ENCODE data around the gene FAT3.

DNA sequence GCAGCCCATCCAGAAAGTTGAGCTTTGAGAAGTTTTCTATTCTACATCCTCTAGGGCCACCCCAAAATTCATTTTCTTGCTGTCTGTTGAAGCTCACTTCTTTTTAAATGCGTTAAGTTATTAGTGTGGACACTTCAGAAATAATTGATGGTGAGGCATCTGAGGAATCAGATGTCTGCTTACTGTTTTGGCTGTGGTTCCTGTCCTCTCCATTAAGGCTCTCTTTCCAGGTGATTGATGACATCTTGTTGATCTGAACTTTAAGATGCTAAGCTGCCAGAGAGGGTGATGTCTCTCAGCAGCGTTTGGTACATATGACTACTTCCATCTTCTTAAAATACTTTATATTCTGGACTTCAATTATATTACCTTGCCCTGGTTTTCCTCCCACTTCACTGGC, 45.2 kb downstream of the FAT3 start:
- TF ChIP-seq, protein P1, sequence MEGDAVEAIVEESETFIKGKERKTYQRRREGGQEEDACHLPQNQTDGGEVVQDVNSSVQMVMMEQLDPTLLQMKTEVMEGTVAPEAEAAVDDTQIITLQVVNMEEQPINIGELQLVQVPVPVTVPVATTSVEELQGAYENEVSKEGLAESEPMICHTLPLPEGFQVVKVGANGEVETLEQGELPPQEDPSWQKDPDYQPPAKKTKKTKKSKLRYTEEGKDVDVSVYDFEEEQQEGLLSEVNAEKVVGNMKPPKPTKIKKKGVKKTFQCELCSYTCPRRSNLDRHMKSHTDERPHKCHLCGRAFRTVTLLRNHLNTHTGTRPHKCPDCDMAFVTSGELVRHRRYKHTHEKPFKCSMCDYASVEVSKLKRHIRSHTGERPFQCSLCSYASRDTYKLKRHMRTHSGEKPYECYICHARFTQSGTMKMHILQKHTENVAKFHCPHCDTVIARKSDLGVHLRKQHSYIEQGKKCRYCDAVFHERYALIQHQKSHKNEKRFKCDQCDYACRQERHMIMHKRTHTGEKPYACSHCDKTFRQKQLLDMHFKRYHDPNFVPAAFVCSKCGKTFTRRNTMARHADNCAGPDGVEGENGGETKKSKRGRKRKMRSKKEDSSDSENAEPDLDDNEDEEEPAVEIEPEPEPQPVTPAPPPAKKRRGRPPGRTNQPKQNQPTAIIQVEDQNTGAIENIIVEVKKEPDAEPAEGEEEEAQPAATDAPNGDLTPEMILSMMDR (IDR thresholded peaks at IDR 0.05; ENCODE audit: insufficient read depth, low read length) = no peak
- no peak for TF ChIP-seq POLR2AphosphoS5 (IDR thresholded peaks at IDR 0.05; ENCODE audit: low read depth)
